HepG2 (cell line): ENCODE measurements around the gene SCP2D1.

Experiments
- CTCF ChIP-seq: sonication (generic); formaldehyde crosslinking; IDR thresholded peaks from 2 replicates; pipeline ENCODE4 v1.5.0; 2020; ENCODE audit warnings: mild to moderate bottlenecking, missing genetic modification reagents, moderate library complexity
- HES4 ChIP-seq: sonication (generic); formaldehyde crosslinking; IDR thresholded peaks from 2 replicates; pipeline ENCODE4 v1.9.0; 2021; ENCODE audit warnings: mild to moderate bottlenecking, missing genetic modification reagents, borderline replicate concordance
- MXD4 ChIP-seq: IDR thresholded peaks from 2 replicates; pipeline ENCODE4 v1.6.1; 2016; ENCODE audit warnings: mild to moderate bottlenecking, missing biosample characterization, missing genetic modification reagents
- NFIC ChIP-seq: IDR thresholded peaks from 2 replicates; pipeline ENCODE4 v1.6.1; 2012; ENCODE audit warnings: mild to moderate bottlenecking, low read length, inconsistent platforms

- TF ChIP-seq HES4 (CRISPR knock-in tag) (no peak), MXD4 (CRISPR knock-in tag) (no peak), NFIC (no peak), CTCF (CRISPR knock-in tag) (no peak)
Observed at GRCh38 chr20:18835466-18836256, 22.1 kb downstream of the SCP2D1 start.
